VCaP (cell line): Measurements from ENCODE around the gene GNB1L.

Experiments used
- H3K27ac ChIP-seq: fragments of 450-650 bp; 2 replicates; pipeline ENCODE4 v1.5.1; 2017
- TF ChIP-seq, protein P1 (sequence below): fragments of 450-650 bp; conservative IDR thresholded peaks from 2 replicates; pipeline ENCODE4 v1.5.1; 2017; ENCODE audit warnings: mild to moderate bottlenecking, moderate library complexity

GNB1L gene

GRCh38 chr22:19815823-19816290, 38.8 kb downstream of the GNB1L start:
- TF ChIP-seq, protein P1, sequence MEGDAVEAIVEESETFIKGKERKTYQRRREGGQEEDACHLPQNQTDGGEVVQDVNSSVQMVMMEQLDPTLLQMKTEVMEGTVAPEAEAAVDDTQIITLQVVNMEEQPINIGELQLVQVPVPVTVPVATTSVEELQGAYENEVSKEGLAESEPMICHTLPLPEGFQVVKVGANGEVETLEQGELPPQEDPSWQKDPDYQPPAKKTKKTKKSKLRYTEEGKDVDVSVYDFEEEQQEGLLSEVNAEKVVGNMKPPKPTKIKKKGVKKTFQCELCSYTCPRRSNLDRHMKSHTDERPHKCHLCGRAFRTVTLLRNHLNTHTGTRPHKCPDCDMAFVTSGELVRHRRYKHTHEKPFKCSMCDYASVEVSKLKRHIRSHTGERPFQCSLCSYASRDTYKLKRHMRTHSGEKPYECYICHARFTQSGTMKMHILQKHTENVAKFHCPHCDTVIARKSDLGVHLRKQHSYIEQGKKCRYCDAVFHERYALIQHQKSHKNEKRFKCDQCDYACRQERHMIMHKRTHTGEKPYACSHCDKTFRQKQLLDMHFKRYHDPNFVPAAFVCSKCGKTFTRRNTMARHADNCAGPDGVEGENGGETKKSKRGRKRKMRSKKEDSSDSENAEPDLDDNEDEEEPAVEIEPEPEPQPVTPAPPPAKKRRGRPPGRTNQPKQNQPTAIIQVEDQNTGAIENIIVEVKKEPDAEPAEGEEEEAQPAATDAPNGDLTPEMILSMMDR: no peak
- no peak overlapping the region for H3K27ac ChIP-seq

GRCh38 chr22:19815093-19815822, 39.4 kb downstream of the GNB1L start:
- H3K27ac ChIP-seq: no peak overlapping the region
- TF ChIP-seq, protein P1: no peak

GRCh38 chr22:19814428-19814827, 40.2 kb downstream of the GNB1L start:
- TF ChIP-seq, protein P1: no peak
- no peak overlapping the region for H3K27ac ChIP-seq

- TF ChIP-seq, protein P1: no peak
- H3K27ac ChIP-seq: no peak overlapping the region
Measured at GRCh38 chr22:19812910-19813309, 41.8 kb downstream of the GNB1L start.

DNA sequence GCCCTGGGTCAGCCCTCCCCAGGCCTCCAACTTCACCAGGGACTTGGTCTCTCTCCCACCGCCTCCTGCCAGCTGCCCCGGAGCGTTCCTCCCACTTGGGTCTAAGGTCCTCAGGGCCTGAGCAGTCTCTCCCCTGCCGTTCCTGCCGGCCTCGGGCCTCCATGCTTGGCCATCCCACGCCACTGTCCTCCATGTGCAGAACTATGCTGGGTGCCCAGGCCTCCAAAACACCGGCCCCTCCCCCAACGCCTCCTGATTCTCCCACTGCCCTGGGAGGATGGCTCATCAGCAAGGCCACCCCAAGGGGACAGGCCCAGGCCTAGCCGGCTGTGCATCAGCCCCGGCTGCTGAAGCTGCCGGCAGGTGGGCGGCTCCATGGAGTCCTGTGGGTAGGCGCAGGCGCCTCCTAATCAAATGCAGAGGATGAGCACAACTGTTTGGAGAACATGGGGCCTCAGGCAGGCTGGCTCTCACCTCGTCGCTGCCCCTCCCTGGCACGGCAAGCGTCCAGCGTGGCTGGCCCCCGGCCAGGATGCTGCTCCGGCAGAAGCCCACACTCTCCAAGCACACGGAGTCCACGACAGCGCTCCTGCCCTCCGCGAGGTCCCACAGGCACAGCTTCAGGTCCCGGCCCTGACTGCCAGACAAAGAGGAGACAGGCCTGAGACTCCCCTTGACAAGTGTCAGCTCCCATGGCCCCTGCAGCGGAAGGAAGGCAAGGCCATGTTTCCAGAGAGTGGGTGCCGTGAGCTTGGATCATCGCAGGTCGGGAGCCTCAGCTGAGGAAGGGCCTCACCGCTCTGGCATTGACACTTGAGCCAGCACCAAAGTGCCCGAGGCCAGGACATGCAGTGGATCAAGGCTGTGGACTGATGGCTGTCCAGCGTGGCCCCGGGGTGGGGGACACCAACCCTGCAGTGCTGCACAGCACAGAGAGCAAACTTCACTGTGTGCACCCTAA, 42.6 kb downstream of the GNB1L start:
- TF ChIP-seq, protein P1: no peak
- no peak overlapping the region for H3K27ac ChIP-seq

DNA sequence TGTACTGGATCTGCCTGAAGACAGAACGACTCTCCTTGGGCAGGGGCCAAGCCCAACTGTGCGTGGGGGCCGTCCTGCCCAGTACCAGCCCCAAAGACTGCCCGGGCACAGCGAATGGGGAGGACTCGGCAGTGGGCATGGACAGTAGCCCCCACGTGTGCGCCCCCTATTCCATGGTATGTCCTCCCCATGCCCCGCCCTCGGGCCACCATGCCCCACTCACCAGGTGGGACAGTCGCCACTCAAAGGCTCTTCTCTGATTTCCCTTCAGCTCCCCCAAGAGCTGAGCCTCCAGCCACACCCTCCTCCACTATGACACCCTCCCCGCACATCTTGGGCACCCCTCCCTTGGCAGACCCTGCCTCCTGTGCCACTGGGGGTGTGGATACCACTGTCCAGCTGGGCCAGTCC, 43.5 kb downstream of the GNB1L start:
- H3K27ac ChIP-seq: no peak overlapping the region
- TF ChIP-seq, protein P1: no peak

GRCh38 chr22:19810381-19811201, 44.1 kb downstream of the GNB1L start:
- TF ChIP-seq, protein P1: no peak
- H3K27ac ChIP-seq: no peak overlapping the region
